ENCODE results near the gene PIEZO1.

- TF ChIP-seq CTCF (IDR thresholded peaks at IDR 0.05): no peak
- TF ChIP-seq POLR2A (IDR thresholded peaks at IDR 0.05): no peak
Observed at GRCh38 chr16:88792078-88792550, 7.1 kb upstream of the PIEZO1 start.
